Suppressor macrophage treated with lipopolysaccharide for 1 hour (primary cell): ENCODE results near the gene PLEKHO2.

Experiments
- DNase-seq, 3 donors: peaks; one replicate each; pipeline ENCODE4 v3.0.0-alpha.2; 2020 to 2022

Gene PLEKHO2

DNA sequence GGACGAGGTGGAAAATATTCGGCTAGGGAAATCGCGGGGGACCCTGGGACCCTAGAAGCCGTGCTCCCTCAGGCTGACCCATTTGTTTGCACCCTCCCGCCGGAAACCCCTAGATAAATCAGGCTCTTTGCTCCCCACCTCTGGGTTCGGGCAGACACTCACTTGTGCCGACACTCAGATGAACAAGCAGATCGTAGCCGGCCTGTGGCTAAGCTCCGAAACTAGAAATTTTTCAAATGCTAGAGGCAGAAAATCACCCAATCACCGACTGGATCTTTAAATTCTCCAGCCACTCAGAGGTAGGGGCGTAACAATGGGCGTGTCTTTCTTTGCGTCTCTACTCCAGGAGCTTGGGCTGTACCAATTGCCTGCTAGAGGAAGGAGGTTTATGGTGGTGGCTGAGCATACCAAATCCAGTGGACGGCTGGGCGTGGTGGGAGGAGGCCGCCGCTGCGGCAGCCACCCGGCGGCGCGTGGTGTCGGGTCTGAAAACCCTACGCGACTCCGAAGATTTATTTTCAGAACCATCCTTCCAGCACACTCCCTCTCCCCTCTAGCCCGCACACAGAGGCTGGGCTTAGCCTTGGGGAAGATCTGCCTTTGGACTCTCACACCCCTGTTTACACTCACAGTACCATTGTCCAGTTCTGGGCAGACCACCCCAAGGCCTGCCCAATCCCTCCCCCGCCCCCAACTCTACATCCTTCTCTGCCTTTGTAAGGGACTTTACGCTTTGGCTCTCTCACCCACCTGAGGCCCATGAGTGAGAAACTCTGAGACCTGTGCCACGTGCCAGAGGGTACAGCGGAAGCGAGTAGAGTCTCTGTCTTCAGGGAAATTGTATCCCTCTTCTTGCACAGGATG, 16.1 kb upstream of the PLEKHO2 start, which contains the start of gene PIF1:
PIF1 (minus strand) TSS at position 217 of the 864 bp plus-strand sequence. CDS start 1,312 bp downstream, outside the sequence.
- DNase-seq, result peak; percentile 96 to 98 (median 98)

DNA sequence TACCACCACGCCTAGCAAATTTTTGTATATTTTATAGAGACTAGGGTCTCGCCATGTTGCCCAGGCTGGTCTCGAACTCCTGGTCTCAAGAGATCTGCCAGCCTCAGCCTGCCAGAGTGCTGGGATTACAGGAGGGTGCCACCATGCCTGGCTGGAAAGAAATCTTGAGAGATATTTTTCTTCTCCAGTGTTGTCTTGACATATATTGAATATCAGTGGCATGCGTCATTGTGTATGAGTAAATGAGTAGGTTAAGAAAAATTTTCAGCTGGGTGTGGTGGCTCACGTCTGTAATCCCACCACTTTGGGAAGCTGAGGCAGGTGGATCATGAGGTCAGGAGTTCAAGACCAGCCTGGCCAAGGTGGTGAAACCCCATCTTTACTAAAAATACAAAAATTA, 12.7 kb upstream of the PLEKHO2 start:
- no peak for DNase-seq

DNA sequence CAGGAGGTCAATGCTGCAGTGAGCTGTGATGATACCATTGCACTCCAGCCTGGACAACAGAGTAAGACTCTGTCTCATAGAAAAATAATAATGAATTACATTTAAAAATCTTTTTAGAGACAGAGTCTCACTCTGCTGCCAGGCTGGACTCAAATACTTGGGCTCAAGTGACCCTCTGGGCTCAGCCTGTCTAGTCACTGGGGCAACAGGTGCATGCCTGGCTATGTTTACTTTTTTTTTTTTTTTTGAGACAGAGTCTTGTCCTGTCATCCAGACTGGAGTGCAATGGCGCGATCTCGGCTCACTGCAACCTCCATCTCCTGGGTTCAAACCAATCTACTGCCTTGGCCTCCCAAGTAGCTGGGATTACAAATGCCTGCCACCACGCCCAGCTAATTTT, 8.0 kb upstream of the PLEKHO2 start:
- DNase-seq, result no peak

DNA sequence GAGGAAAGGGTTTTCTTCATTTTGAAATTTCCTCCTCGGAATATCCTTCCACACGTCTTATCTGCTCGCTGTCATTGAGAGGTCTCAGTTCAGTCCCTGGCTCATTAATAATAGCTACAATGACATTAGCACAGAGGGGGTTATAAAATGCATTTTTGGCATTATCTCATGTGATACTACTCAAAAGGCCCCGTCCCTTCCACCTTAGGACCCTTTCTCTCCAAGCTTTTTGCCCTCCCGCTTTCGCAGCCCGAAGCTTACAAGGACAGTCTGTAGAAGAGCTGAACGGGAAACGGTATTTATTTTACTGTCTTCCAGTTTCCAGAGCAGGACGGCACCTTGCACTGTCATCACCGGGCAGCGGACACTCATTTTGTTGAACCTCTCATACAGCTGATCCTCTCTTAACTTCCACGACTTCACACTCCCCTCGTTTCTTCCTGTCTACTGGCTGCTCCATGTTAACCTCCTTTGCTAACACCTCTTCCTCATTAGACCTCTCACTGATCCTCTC, 5.6 kb upstream of the PLEKHO2 start:
- no peak for DNase-seq

DNA sequence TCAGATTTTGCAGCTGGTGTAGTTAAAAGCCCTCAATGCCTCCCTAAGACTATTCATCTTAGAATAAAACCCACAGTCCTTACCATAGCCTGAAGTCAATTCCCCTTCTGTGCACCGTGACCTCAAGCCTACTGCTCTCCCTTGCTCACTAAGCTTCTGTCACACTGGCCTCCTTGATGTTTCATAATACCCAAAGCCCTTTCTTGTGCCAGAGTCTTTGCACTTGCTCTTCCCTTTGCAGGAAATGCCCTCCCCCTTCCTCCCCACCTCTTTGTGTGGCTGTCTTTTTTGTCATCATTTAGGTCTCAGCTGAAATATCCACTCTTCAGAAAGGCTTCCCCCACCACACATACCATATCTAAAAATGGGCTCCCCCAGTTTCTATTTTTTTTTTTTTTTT, 4.2 kb upstream of the PLEKHO2 start:
- peak; percentile 82 to 89 (median 83) for DNase-seq

DNA sequence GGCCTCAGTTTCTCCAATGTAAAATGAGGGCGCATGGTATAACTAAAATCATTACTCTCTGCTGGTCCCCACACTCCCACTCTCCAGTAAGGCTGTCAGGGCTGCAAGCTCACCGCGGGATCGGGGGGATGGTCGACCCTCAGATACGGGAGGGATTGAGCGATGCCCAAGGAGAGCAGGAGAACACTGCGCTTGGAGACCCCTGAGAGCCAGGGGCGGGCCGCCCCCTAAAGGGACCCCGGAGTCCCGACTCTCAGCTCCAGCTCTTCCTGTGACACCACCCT, 713 bp upstream of the PLEKHO2 start:
- DNase-seq, result no peak

DNA sequence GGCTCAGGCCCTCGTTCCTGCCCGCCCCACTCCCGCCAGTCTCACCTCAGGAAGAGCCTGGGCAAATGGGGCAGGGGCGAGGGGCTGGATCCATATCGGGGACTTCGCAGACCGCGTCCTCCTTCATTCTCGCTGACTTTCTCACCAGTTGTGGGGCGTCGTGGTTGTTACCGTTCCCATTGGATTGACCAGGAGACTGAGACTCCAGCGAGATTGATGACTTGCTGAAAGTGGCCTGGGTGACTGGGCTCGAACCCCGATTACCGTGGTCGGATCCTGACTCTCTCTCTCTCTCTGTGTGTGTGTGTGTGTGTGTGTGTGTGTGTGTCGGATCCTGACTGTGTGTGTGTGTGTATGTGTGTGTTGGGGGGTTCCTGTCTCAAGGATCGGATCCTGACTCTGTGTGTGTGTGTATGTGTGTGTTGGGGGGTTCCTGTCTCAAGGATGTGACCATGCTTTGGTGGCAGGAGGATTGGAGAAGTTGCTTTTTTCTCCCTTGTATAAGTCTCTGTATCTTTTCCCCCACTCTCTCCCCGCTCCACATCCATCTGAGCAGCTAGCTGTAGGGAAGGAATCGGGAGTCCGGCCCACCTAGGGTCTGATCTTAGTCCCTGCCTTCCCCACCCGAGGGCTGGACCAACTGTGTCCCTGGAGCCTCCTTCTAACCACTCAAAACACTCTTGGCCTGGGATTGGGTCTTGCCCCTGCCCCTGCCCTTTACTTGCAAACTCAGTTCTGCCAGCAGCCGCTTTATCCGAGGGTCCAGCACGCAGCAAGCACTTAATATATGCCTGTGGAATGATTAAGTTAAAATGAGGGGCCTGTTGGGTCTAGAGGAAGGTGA, 603 bp downstream of the PLEKHO2 start:
- peak in 2 of 3 donors; percentile 35 to 40 for DNase-seq

DNA sequence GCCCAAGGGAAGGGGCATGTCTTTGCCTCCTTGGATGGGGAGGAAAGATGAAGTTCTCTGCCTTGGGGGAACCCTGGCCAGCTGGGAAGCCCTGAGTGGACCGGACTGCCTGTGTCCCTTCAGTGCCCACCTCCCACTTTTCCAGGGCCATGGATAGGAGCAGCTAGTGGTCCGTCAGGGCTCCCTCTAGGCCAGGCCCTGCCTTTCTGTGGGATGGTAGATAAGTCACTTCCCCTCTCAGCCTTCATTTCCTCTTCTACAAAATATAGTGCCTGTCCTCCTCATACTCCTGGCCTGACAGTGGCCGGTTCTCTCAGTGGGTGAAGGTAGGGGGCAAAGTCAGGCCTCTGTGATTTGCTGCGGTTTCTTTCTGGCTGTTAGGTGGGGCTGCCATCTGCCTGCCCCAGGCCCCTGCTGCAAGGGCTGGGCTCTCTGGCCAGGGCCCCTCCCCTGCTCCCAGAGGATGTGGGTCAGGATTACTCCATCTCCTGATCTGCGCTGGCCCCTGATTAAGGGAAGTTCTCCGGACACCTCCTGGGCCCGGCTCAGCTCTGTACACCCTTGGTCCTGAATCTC, 1.4 kb downstream of the PLEKHO2 start:
- DNase-seq, result peak; percentile 88 to 93 (median 88)

DNA sequence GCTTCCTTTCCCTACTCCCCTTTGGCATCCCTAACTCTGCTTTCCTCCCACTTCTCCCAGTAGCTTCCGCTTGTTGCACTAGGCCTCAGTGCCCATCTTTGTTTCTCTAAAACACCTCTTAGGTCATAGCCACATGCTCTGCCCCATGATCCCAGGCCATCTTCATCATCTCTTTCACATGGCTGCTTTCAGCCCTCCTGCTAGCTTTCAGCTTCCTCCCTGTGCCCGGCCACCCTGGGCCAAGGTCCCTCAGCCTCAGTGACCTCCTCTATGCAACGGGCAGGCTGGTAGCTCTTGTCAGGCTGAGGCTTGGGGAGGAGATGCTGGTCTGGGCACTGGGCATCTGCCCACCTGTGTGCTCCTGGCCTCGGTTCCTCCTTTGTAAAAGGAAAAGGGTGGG, 2.3 kb downstream of the PLEKHO2 start:
- peak; percentile 34 to 54 (median 53) for DNase-seq

DNA sequence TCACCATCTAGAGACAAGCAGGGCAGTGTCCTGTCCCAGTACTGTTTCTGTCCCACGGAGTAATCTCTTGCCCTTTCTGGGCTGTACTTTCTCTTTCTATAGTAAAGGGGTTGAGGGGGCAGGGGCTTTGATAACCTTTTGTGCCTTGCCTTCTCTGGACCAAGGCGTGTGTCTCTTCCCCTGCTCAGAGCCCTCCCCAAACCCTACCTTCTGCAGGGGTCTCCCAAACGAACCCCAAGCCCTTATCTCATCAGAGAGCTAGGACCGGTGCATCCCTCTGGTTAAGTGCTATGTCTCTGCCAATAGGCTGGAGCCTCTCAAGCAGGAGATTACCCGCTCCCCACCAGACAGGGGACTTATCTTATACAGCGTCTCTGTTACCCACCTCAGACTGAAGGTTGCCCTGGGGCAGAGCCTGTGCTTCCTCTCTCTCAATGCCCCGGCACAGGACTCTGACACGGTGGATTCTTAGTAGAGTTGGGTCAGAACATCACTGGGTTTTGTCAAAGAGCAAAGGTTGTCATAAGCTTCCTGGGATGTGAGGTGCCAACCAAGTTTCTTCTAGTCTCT, 2.9 kb downstream of the PLEKHO2 start:
- DNase-seq, result no peak

DNA sequence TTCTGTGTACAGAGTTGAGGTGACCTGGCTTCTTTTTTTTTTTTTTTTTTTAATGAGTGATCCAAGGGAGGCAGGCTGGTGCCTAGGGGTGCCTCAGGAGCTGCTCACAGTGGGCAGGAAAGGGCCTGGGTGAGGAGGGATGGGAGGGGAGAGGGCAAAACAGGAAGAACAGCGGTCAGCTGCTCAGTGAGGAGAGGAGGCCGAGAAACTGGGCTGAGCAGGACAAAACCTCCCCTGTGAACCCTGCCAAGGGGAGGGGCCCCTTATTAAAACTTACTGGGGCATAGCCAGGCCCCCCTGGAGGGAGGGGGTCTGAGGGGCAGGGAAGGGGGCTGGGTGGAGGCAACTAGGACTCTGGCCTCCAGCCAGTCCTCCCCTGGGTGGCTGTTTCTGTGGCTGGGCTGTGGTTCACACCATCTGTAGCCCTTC, 3.5 kb downstream of the PLEKHO2 start:
- DNase-seq, result peak; percentile 47 to 65 (median 59)

DNA sequence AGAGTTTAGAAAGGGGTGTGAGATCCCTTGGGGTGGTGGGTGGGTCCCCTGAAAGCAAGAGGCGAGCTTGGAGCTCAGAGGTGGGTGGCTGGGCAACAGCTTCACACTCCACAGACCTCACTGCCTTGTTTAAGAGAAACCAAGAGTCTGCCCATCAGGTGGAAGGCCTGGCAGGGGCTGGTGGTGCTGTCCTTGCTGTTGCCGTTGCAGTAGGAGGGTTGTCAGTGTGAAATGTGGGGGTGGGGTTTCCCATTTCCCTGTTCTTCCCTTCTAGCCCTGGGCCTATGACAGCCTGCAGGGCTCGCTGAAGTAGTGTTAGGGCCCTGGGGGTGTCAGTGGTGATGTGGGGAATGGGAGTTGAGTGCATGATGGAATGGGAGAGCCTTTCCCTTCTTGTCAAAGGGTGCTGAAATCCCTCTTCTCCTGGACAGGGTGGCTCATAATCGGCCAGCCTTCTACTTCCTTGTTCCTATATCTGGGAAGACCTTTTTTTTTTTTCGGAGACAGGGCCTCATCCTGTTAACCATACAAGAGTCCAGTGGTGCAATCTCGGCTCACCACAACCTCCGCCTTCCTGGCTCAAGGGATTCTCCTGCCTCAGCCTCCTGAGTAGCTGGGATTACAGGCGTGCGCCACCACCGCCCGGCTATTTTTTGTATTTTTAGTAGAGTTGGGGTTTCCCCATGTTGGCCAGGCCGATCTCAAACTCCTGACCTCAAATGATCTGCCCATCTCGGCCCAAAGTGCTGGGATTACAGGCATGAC, 4.3 kb downstream of the PLEKHO2 start:
- peak; percentile 67 to 77 (median 75) for DNase-seq

DNA sequence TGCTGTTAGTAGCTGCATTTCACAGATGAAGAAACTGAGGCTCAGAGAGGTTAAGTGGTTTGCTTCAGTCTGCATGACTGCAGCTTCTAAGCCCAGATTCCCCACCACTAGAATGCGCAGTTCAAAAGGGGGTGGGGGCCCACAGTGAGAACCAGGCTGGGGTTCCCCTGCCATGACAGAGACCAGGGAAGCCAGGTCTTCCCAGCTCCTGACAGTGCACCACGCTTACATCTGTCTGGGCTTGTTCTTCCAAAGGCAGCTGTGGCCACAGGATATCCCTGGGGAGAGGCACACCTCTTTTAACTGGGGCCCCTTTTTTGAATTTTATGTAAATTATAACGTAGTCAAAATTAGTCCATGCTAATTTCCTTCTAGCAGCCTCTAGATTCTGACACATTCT, 5.3 kb downstream of the PLEKHO2 start:
- no peak for DNase-seq

DNA sequence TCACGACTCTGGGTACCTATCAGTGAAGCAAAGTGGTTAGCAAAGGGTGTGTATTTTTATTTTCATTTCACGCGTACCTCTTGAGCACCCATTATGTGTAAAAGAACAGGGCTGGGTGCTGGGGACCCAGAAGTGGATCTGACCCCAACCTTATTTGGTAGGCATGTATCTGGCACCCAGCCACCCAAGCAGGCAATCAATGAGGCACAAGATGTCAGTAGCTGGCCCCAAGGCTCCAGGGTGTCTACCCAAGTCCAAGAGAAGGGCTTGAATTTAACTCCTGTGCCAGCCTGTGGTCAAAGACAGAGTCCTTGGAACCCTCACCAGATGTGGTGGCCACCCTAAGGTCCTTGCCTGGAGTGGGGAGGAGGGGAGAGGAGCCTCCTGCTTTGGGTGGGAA, 5.7 kb downstream of the PLEKHO2 start:
- no peak for DNase-seq

DNA sequence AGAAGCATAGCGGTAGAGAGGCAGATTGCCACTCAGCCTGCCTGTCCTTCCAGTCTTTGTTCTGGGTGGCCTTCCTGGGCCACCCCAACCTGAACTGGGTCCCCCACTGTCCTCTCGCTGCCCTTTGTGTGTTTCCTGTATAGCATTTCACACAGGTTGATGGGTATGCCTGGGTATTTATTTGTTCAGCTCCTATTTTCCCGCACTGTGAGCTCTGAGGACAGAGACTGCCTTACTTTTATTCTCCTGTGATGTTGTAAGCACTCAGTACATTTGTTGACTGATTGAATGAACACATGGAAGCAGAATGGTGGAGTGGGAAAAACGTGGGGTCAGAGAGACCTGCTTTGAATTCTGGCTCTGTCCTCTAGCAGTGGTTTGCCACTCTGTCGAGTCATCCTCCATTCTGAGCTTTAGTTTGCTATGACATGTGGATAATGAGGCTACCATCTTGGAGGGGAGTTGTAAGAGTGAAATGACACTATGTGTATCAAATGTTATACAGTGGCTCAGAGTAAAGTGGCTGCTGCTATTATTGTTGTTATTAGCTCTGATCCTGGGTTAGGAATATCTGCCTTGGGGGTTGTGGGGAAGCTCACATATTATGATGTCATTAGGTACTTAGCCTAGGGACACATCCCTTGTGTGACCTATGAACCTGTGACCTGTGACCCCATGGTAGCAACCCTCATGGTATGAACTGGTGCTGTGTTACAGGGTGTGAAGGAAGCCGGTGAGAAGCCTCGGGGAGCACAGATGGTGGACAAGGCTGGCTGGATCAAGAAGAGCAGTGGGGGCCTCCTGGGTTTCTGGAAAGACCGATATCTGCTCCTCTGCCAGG, 6.4 kb downstream of the PLEKHO2 start:
- DNase-seq, result no peak

DNA sequence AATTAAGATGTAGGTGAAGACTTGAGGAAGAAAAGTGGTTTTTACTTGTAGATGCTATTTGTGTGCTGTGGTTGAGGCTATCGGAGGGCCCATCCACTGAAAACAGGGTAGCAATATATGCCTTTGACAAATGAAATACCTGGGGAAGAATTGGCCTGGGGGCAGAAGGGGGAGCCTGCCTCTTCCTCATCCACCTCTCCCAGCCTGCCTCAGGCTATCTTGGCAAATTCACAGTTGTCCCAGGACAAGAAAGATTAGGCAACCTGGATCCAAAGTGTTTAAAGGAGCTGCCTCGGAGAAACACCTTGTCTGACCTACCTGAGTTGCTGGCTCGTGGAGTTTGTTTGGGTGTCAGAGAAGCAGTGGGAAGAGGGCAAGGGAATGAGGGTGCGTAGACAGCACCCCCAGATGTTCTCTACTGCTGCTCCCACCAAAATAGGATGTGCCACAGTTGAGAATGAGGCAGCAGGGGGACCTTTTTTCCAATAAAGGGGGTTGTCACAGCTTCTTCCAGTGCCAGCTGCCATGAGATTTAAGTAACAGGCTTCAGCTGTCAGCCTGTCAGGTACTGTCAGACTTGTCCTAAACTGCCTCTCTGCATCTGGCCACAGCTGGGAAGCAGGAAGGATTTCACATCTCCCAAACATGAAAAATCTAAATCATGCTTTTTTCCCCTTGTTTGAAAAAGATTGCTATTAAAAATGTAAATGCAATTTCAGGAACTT, 9.2 kb downstream of the PLEKHO2 start:
- DNase-seq, result no peak

DNA sequence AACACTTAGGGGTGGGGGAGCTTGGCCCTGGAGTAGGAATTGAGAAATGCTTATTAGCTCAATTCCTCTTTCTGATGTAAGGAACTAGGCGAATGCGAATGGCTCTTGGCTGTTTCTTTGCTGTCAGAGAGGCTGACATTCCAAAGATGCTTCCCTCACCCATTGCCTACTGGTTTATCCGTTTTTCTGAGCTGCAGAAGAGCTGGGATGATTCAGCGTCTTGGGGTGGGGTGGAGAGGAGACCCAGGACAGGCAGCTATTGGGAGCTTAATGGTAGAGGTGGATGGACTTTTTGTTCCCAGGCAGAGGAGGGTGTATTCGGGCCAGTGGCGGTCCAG, 9.8 kb downstream of the PLEKHO2 start:
- peak; percentile 79 to 84 (median 83) for DNase-seq

DNA sequence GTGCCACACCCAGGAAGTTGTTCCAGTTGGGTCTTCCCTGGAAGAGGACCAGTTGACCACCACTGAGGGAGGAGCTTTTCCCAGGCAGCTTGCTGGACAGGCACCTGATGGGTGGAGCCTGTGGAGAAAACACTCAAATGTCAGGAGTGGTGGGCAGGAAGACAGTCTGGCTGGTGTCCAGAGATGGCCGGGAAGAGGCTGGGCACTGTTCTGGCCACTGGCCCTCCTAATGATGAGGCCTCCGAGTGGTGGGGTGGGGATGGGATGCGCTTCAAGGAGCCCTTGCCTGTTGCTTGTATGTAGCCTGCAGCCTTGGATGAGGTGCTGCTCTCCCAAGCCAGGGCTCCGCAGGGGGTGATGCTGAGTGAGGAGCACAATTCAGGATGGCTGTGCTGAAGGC, 12.3 kb downstream of the PLEKHO2 start:
- DNase-seq, result no peak

DNA sequence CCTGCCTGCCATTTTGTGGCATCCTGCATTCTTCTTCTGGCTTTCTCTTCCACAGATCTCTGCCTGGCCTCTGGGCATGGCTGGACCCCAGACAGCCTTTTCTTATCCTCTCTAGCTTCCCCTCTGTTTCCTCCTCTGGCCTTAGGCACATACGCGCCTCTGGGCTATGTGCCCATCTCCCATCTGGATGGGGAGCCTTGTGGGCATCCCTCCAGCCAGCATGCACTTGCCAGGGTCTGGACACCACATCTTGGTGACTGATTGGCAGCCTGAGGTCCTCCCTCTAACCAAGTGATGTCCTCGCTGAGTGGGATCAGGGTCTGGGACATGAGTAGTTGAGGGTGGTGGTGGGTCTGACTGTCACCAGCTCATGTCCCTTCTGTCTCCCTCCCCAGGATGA, 12.8 kb downstream of the PLEKHO2 start:
- DNase-seq, result no peak

DNA sequence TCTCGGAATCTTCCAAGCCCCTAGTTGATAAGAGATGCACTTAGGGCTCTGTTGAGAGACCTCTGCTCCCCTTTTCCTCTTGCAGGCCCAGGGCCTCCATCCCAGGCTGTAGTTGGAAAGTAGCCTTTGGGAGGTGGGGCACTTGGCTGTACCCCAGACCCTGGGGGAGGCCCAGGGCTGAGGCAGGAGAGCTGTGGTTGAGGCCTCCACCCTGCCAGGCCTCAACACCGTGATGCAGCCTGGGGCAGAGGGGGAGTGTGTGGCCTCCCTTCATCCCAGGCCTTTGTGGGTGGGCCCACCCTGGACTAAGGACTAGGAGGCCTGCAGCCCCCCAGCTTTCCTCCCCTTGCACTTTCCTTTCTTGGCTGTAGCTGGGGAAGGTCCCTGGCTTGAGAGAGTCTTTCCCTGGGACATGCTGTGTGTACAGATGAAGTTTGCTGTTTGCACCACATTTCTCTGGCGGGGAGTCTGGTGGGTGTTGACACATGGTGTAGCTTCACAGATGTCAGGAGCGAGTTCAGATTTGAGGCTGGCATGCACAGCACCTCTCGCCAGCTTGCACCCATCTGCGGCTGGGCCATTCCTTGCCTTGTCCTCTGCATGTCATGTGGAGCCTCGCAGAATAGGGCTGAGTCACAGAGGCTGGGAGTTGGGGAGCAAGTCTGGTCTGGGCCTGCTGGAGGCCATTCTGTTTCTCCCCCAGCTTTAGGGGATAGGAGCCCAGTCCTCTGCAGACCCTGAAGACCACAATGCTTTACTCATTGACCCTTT, 13.7 kb downstream of the PLEKHO2 start:
- DNase-seq, result no peak
